ENCODE data around the gene PCDH7.
A peak's percentile ranks its signal among the peaks of the same experiment; 100 is the strongest.

PCDH7 gene

GRCh38 chr4:30720021-30720660 lies at the start of gene PCDH7:
Gene PCDH7 (plus strand): TSS chr4:30720369. CDS start chr4:30721423, 1,054 bp downstream.
- FAIRE-seq: no peak

- no peak for FAIRE-seq
Measured at GRCh38 chr4:30671926-30672448, 48.2 kb upstream of the PCDH7 start.

- no peak for FAIRE-seq
Measured at GRCh38 chr4:30696191-30696590, 24.0 kb upstream of the PCDH7 start.

- peak; percentile 49 for FAIRE-seq
Measured at GRCh38 chr4:30714408-30715031, 5.6 kb upstream of the PCDH7 start.

GRCh38 chr4:30716158-30716557 lies 4.0 kb upstream of the PCDH7 start:
- peak; percentile 80 for FAIRE-seq

GRCh38 chr4:30716681-30717207 lies 3.4 kb upstream of the PCDH7 start:
- no peak for FAIRE-seq

GRCh38 chr4:30717208-30718020 lies 2.8 kb upstream of the PCDH7 start:
- no peak for FAIRE-seq

GRCh38 chr4:30718021-30718542 lies 2.1 kb upstream of the PCDH7 start:
- FAIRE-seq: no peak

GRCh38 chr4:30718641-30719453 lies 1.3 kb upstream of the PCDH7 start:
- no peak for FAIRE-seq

- FAIRE-seq: no peak
Measured at GRCh38 chr4:30719454-30720020, 632 bp upstream of the PCDH7 start.

- no peak for FAIRE-seq
Measured at GRCh38 chr4:30720661-30721184, 554 bp downstream of the PCDH7 start.

GRCh38 chr4:30721185-30722091 lies 1.3 kb downstream of the PCDH7 start:
- no peak for FAIRE-seq

GRCh38 chr4:30722092-30722358 lies 1.9 kb downstream of the PCDH7 start:
- FAIRE-seq: no peak

- FAIRE-seq: no peak
Measured at GRCh38 chr4:30722359-30723200, 2.4 kb downstream of the PCDH7 start.

- no peak for FAIRE-seq
Measured at GRCh38 chr4:30723201-30723955, 3.2 kb downstream of the PCDH7 start.

- FAIRE-seq: no peak
Measured at GRCh38 chr4:30724247-30724646, 4.1 kb downstream of the PCDH7 start.

- FAIRE-seq: no peak
Measured at GRCh38 chr4:30725562-30725961, 5.4 kb downstream of the PCDH7 start.

GRCh38 chr4:30726090-30726675 lies 6.0 kb downstream of the PCDH7 start:
- FAIRE-seq: no peak

GRCh38 chr4:30727409-30727808 lies 7.2 kb downstream of the PCDH7 start:
- FAIRE-seq: no peak
